Measurements from ENCODE around the gene TMEM232. TPM values are rescaled to one million over a fixed set of nuclear protein-coding genes. Genes with fewer than 3 reads are reported as not detected.

Gene TMEM232
- total and polyA plus RNA-seq, 9 of the 15 experiments (the other 6 are each of a cell fraction or from before 2014, with no cell fraction given), result 0.09 to 2.2 (median 0.41) TPM

GRCh38 chr5:110547495-110547894, 179.0 kb downstream of the TMEM232 start:
- Histone ChIP-seq H3K27ac (ENCODE audit: extremely low read depth, low read depth, low read length) (no peak overlapping the region), H3K4me1 (replicated peaks in 1 of 2; ENCODE audit: control insufficient read depth in 2 of 2, insufficient read depth in 2 of 2, low read length in 2 of 2) (no peaks in the 10 kb centered on the region), H3K36me3 (ENCODE audit: control insufficient read depth, insufficient read depth, low read length) (no peaks in the 10 kb centered on the region), H3K9me3 (replicated peaks; ENCODE audit: control insufficient read depth, insufficient read depth, low read depth, low read length) (no peaks in the 10 kb centered on the region), H3K27me3 (ENCODE audit: control insufficient read depth in 2 of 2, insufficient read depth in 2 of 2, low read length in 2 of 2) (no peaks in the 10 kb centered on the region), H3K79me2 (ENCODE audit: control insufficient read depth, insufficient read depth, low read length) (no peaks in the 10 kb centered on the region), H4K20me1 (replicated peaks; ENCODE audit: control insufficient read depth, insufficient read depth, low read length) (no peaks in the 10 kb centered on the region), H3K9me1 (ENCODE audit: control insufficient read depth, insufficient read depth, low read length) (no peaks in the 10 kb centered on the region), H3K4me2 (ENCODE audit: insufficient read depth, low read length) (no peak overlapping the region), H3K9ac (ENCODE audit: insufficient read depth in 1 of 2, low read depth in 2 of 2, low read length in 2 of 2) (no peak overlapping the region), H2AFZ (ENCODE audit: low read depth, low read length) (no peak overlapping the region), H3K4me3 (no peak overlapping the region)
- CTCF ChIA-PET (ENCODE audit: low intra/inter-chr PET ratio), result no interaction called here
- TF ChIP-seq SNIP1 (IDR thresholded peaks at IDR 0.05; ENCODE audit: low read depth), result no peak
- TF ChIP-seq MED1 (CRISPR knock-in tag; IDR thresholded peaks at IDR 0.05; ENCODE audit: borderline replicate concordance), result no peak
- TF ChIP-seq, protein P1, sequence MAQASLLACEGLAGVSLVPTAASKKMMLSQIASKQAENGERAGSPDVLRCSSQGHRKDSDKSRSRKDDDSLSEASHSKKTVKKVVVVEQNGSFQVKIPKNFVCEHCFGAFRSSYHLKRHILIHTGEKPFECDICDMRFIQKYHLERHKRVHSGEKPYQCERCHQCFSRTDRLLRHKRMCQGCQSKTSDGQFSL (CRISPR knock-in tag; IDR thresholded peaks at IDR 0.05), result no peak
- TF ChIP-seq, protein P1 (tag; IDR thresholded peaks at IDR 0.05), result no peak
- no peak for TF ChIP-seq HDAC1 (IDR thresholded peaks at IDR 0.05)
- POLR2A ChIA-PET, result no interaction called here
- DNase-seq (ENCODE audit: extremely low read depth in 1 of 4, low spot score in 3 of 4), result no peak
- ATAC-seq, result no peak
- 0% methylated on average over 3 of the region's 4 CpGs for WGBS (ENCODE audit: insufficient coverage, low coverage, missing lambda C conversion rate)
- FAIRE-seq, result no peak
- BruUV-seq (replicated peaks), result no TSS peak
- in situ Hi-C loops (cut with MboI), result no loop called here
- intact Hi-C loops (cut with micrococcal nuclease), result no loop called here

DNA sequence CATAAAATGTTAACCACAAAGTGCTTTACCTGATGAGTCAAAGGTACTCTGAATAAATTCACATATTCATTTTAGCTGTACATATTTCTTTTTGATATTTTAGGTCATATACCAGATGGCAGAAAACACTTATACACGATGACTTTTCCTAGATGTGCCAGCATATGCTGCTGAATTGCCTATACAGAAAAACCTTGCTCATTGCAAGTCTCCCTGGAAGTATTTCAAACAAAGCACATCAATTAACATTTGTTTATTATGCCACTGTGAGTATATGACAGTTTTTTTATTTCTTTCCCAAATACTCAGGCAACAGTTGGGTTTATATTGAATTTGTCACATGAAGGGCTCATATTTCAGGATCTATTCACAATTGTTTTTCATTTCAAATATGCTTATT, 180.8 kb downstream of the TMEM232 start:
- no peaks in the 10 kb centered on the region for H3K9me3 ChIP-seq (replicated peaks; ENCODE audit: control insufficient read depth, insufficient read depth, low read depth, low read length)
- H3K36me3 ChIP-seq (ENCODE audit: control insufficient read depth, insufficient read depth, low read length), result no peaks in the 10 kb centered on the region
- no peak for FAIRE-seq
- TF ChIP-seq NR3C1 (CRISPR knock-in tag; IDR thresholded peaks at IDR 0.05), result no peak
- no peaks in the 10 kb centered on the region for H3K79me2 ChIP-seq (ENCODE audit: control insufficient read depth, insufficient read depth, low read length)
- POLR2A ChIA-PET, result no interaction called here
- no peaks in the 10 kb centered on the region for H3K27me3 ChIP-seq (ENCODE audit: control insufficient read depth in 2 of 2, insufficient read depth in 2 of 2, low read length in 2 of 2)
- H3K4me3 ChIP-seq, result no peak overlapping the region
- H4K20me1 ChIP-seq (replicated peaks; ENCODE audit: control insufficient read depth, insufficient read depth, low read length), result no peaks in the 10 kb centered on the region
- no peak overlapping the region for H3K9ac ChIP-seq (ENCODE audit: insufficient read depth in 1 of 2, low read depth in 2 of 2, low read length in 2 of 2)
- intact Hi-C loops (cut with micrococcal nuclease), result no loop called here
- in situ Hi-C loops (cut with MboI), result no loop called here
- DNase-seq (ENCODE audit: extremely low read depth in 1 of 4, low spot score in 3 of 4), result no peak
- no peaks in the 10 kb centered on the region for H3K4me1 ChIP-seq (replicated peaks in 1 of 2; ENCODE audit: control insufficient read depth in 2 of 2, insufficient read depth in 2 of 2, low read length in 2 of 2)
- H2AFZ ChIP-seq (ENCODE audit: low read depth, low read length), result no peak overlapping the region
- CTCF ChIA-PET (ENCODE audit: low intra/inter-chr PET ratio), result no interaction called here
- H3K9me1 ChIP-seq (ENCODE audit: control insufficient read depth, insufficient read depth, low read length), result no peaks in the 10 kb centered on the region
- no peak overlapping the region for H3K4me2 ChIP-seq (ENCODE audit: insufficient read depth, low read length)
- no peak for ATAC-seq
- no peak overlapping the region for H3K27ac ChIP-seq (ENCODE audit: extremely low read depth, low read depth, low read length)
- WGBS (ENCODE audit: insufficient coverage, low coverage, missing lambda C conversion rate), result 6% methylated on average over 1 of the region's 1 CpG
- no TSS peak for BruUV-seq (replicated peaks)
